LNCaP clone FGC (cell line): ENCODE data around the gene CHRNA9.

Experiments
- DNase-seq: peaks from one replicate; pipeline ENCODE4 v3.0.0-alpha.2; 2011; ENCODE audit warnings: low read depth
- H3K4me3 ChIP-seq: 2 replicates; pipeline ENCODE4 v1.5.1; 2011; ENCODE audit warnings: mild to moderate bottlenecking, low read depth, low read length, control low read depth
- CTCF ChIP-seq: IDR thresholded peaks from 2 replicates; pipeline ENCODE4 v1.5.1; 2012; ENCODE audit warnings: mild to moderate bottlenecking; ENCODE audit not compliant: control insufficient read depth, insufficient read depth; ENCODE audit errors: extremely low read depth

Gene CHRNA9

GRCh38 chr4:40395166-40395900 is 60.2 kb downstream of the CHRNA9 start:
- no peak for TF ChIP-seq CTCF
- DNase-seq, result no peak
- no peak overlapping the region for H3K4me3 ChIP-seq

DNA sequence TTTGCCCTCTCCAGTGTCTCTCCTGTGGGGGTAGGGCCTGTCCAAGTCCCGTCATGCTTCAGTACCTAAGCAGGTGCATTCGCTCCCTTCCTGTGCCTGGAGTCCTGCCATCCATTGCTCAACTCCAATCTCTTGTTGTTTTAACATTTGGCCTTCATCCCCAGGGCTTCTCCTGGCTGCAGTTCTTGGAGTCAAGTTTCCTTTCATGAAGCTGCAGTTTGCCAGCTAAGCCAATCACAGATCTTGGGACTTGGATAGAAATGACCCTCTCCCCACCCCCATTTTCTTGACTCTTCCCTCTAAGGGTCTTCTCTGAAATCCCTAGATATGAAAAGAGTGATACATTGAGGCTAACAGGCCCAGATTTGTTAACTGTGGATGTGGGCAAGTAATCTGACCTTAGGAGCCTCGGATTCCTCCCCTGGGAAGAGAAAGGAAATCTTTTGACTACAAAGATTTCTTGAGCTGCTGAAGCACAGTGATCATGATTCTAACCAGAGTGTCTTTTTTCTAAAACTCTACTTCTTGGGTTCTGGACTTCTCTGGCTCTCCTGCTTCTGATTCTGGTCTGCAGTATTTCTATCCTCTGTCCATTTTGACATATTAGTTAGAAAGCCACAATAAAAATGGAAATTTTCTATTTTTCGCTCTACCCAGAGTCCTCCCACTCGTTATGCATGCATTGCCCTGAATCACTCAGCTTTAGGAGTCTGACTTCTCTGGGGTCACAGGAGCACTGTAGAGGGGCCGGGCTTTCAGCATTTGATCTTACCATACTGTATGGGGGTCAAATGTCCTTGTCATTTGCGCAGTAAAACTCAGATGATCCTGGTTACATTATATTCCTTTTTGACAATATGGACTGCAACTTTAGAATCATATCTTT is 61.0 kb downstream of the CHRNA9 start:
- no peak overlapping the region for H3K4me3 ChIP-seq
- TF ChIP-seq CTCF, result no peak
- DNase-seq, result peak; percentile 98

DNA sequence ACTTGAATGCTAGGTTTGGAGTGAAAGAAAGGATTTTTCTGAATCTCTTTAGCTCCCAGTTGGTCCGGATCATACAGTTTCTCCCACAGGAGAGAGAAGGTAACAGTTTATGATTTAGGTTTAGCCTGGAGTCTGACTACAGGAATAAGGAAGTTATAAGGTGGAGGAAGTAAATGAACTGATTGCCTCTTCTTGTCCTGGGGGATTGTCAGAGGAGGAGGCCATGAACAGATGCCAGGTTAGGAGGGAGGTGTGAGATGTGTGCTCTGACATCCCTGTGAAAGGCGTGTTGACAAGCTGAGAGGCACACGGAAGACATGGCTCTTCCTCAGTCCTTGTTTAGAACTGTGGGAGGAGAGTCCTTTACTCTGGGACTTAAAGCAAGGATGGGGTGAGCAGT is 64.4 kb downstream of the CHRNA9 start:
- DNase-seq, result no peak
- no peak overlapping the region for H3K4me3 ChIP-seq
- TF ChIP-seq CTCF, result no peak

DNA sequence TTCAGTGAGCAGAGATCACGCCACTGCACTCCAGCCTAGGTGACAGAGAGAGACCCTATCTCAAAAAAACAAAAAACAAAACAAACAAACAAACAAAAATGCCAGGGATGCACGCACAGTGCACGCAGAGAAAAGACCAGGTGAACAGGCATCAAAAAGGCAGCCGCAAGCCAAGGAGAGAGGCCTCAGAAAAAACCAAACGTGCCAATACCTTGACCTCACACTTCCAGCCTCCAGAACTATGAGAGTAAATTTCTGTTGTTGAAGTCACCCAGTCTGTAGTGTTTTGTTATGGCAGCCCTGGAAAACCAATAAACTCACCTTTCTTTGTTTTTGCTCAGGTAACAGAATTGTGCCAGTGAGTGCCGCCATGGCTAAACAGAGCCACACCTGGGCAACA is 66.0 kb downstream of the CHRNA9 start:
- no peak for TF ChIP-seq CTCF
- DNase-seq, result no peak
- no peak overlapping the region for H3K4me3 ChIP-seq

GRCh38 chr4:40401631-40402030 is 66.5 kb downstream of the CHRNA9 start:
- H3K4me3 ChIP-seq, result no peak overlapping the region
- DNase-seq, result no peak
- no peak for TF ChIP-seq CTCF

DNA sequence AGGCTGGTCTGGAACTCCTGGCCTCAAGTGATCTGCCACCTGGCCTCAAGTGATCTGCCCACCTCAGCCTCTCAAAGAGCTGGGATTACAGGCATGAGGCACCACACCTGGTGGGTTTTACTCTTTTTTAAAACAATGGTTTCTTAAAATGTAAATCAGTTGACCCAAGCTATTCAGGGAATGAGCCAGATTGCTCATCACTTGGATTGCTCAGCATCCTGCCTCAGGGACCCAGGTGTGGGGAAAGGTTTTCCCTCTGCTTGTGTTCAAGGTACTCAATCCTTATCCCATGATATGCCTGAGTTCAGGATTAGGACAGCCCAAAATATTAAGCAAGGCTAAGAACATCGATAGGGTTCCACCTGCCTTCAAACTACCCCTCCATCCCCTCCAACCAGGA is 67.4 kb downstream of the CHRNA9 start:
- H3K4me3 ChIP-seq, result no peak overlapping the region
- no peak for DNase-seq
- no peak for TF ChIP-seq CTCF
